GM20000 (cell line): Measurements from ENCODE around the gene NPW.

ENCODE experiments used
- DNase-seq: peaks from one replicate; pipeline ENCODE4 v3.0.0; 2012; ENCODE audit warnings: low spot score
- CTCF ChIP-seq: IDR thresholded peaks from 2 replicates; pipeline ENCODE4 v1.5.1; 2012; ENCODE audit warnings: mild to moderate bottlenecking, control low read depth; ENCODE audit errors: extremely low read depth, missing control alignments

Gene NPW

GRCh38 chr16:2004795-2005517, 14.6 kb upstream of the NPW start:
- TF ChIP-seq CTCF = no peak

GRCh38 chr16:2005646-2006045, 13.9 kb upstream of the NPW start:
- no peak for TF ChIP-seq CTCF
- DNase-seq = no peak

More at GRCh38 chr16:2004795-2005517, 14.6 kb upstream of the NPW start:
- DNase-seq = no peak

GRCh38 chr16:2006317-2006716, 13.3 kb upstream of the NPW start:
- DNase-seq = no peak
- TF ChIP-seq CTCF = no peak

GRCh38 chr16:2007081-2007836, 12.3 kb upstream of the NPW start:
- no peak for TF ChIP-seq CTCF
- no peak for DNase-seq

GRCh38 chr16:2008009-2008526, 11.5 kb upstream of the NPW start:
- TF ChIP-seq CTCF = no peak
- DNase-seq = no peak

- DNase-seq = peak; percentile 56
- no peak for TF ChIP-seq CTCF
These were observed 10.9 kb upstream of the NPW start for GRCh38 chr16:2008631-2009163.

- DNase-seq = no peak
These were observed 10.3 kb upstream of the NPW start for GRCh38 chr16:2009164-2009711.

More at GRCh38 chr16:2009164-2009711, 10.3 kb upstream of the NPW start:
- TF ChIP-seq CTCF = no peak
